Right forelimb (tissue), 1 donor: ENCODE measurements around the gene TCERG1L.
A peak's percentile ranks its signal among the peaks of the same experiment; 100 is the strongest.

Experiments used
- DNase-seq: peaks from one replicate; pipeline ENCODE4 v3.0.0-alpha.2; 2018

The TCERG1L gene

GRCh38 chr10:131056091-131056579 lies 255.4 kb downstream of the TCERG1L start:
- DNase-seq, result peak; percentile 25

GRCh38 chr10:131055437-131055836 lies 256.1 kb downstream of the TCERG1L start:
- no peak for DNase-seq

GRCh38 chr10:131053192-131053591 lies 258.3 kb downstream of the TCERG1L start:
- DNase-seq, result no peak

DNA sequence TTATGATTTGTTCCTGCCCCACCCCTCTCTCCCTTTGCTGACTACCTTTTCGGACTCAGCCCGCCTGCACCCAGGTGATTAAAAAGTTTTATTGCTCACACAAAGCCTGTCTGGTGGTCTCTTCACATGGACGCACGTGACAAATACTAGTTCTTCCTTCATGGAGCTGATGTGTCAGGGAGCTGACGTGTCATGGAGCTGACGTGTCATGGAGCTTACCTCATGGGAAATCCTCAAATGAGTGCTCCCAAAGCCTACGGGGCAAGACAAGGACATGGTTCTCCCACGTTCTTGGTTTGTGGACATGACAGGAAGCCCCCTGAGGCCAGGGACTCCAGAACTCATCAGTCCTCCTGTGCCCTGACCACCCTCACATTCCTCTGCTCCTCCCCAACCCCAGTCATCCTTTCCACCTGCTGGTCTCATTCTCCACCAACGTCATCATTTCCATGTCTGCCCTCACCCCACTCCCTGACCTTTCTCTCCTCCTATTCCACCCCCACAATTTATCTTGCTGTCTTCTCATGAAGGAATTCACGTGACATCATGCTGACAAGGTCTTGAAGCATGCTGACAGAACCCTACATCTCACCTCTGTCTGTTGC lies 261.3 kb downstream of the TCERG1L start:
- DNase-seq, result peak; percentile 25

- DNase-seq, result no peak
Observed at GRCh38 chr10:131049016-131049415, 262.5 kb downstream of the TCERG1L start.

DNA sequence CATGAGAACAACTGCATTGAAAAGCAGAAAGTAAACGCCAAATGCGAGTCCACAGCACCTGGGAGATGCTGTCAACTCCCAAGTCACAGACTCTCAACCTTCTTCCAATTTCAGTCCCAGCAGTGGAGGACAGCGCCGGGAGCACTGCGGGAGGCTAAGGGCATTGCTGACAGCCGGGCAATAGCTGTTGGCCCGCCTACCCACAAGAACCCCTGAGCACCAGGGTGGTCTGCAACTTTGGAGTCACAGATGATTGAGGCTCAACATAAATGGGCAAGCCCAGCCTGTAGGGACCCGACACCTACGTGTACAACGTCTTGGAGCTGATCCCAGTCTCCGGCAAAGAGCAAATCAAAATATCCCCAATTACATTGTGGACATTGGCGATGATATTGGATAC lies 262.9 kb downstream of the TCERG1L start:
- DNase-seq, result peak; percentile 37

GRCh38 chr10:131047501-131047900 lies 264.0 kb downstream of the TCERG1L start:
- no peak for DNase-seq

DNA sequence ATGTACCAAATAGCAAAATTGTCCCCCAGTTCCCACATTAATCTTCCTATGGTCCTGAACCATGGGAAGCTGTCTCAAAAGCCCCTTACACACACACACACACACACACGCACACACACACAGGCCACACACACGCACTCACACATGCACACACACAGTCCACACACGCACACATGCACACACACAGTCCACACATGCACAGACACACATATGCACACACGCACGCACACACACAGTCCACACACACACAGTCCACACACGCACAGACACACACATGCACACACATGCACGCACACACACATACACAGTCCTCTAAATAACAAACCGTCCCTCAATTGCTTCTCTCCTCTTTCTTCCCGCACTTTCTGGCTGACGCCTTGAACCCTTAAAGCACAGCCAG lies 265.3 kb downstream of the TCERG1L start:
- peak; percentile 23 for DNase-seq

GRCh38 chr10:131044379-131045111 lies 267.0 kb downstream of the TCERG1L start:
- peak; percentile 37 for DNase-seq

GRCh38 chr10:131043039-131043691 lies 268.4 kb downstream of the TCERG1L start:
- peak; percentile 31 for DNase-seq
